Fibroblast of gingiva (primary cell): ENCODE measurements around the gene TSPAN17.
A peak's percentile ranks its signal among the peaks of the same experiment; 100 is the strongest.

Experiments
- DNase-seq: peaks from one replicate; pipeline ENCODE4 v3.0.0-alpha.2; 2011; ENCODE audit warnings: low read depth

The TSPAN17 gene

GRCh38 chr5:176621661-176622079 is 25.6 kb upstream of the TSPAN17 start:
- no peak for DNase-seq

- DNase-seq = no peak
Measured at GRCh38 chr5:176624142-176624541, 23.1 kb upstream of the TSPAN17 start.

- no peak for DNase-seq
Measured at GRCh38 chr5:176624938-176625337, 22.3 kb upstream of the TSPAN17 start.

- DNase-seq = no peak
Measured at GRCh38 chr5:176625512-176625911, 21.8 kb upstream of the TSPAN17 start.

GRCh38 chr5:176625966-176626875 is 21.1 kb upstream of the TSPAN17 start:
- no peak for DNase-seq

GRCh38 chr5:176626876-176627236 is 20.4 kb upstream of the TSPAN17 start:
- no peak for DNase-seq

- DNase-seq = no peak
Measured at GRCh38 chr5:176627582-176627981, 19.7 kb upstream of the TSPAN17 start.

- DNase-seq = no peak
Measured at GRCh38 chr5:176628406-176629228, 18.7 kb upstream of the TSPAN17 start.

GRCh38 chr5:176629317-176629852 is 17.9 kb upstream of the TSPAN17 start:
- no peak for DNase-seq

- peak; percentile 22 for DNase-seq
Measured at GRCh38 chr5:176629853-176630680, 17.2 kb upstream of the TSPAN17 start, which contains the start of the genes EIF4E1B and SNCB. TSS of gene EIF4E1B (plus strand) at chr5:176630675. CDS start at chr5:176642788, 12,113 bp downstream. TSS of gene SNCB (minus strand) at chr5:176630534. CDS start at chr5:176629654, 880 bp downstream.

- DNase-seq = no peak
Measured at GRCh38 chr5:176630681-176631222, 16.5 kb upstream of the TSPAN17 start.

- no peak for DNase-seq
Measured at GRCh38 chr5:176631383-176632200, 15.7 kb upstream of the TSPAN17 start.

- no peak for DNase-seq
Measured at GRCh38 chr5:176632745-176633144, 14.5 kb upstream of the TSPAN17 start.

GRCh38 chr5:176633598-176633997 is 13.7 kb upstream of the TSPAN17 start:
- no peak for DNase-seq

GRCh38 chr5:176636426-176636825 is 10.9 kb upstream of the TSPAN17 start:
- DNase-seq = peak; percentile 68

GRCh38 chr5:176637556-176637955 is 9.7 kb upstream of the TSPAN17 start:
- DNase-seq = no peak

- DNase-seq = no peak
Measured at GRCh38 chr5:176638437-176638836, 8.8 kb upstream of the TSPAN17 start.

- DNase-seq = no peak
Measured at GRCh38 chr5:176639208-176639607, 8.1 kb upstream of the TSPAN17 start.

- DNase-seq = peak; percentile 94
Measured at GRCh38 chr5:176639981-176640380, 7.3 kb upstream of the TSPAN17 start.

GRCh38 chr5:176640616-176641015 is 6.7 kb upstream of the TSPAN17 start:
- DNase-seq = no peak
